CD4-positive, alpha-beta T cell treated with Interleukin-17A for 4 hours (primary cell): ENCODE results near the gene TMEM119.
A peak's percentile ranks its signal among the peaks of the same experiment; 100 is the strongest.

Experiments
- DNase-seq: peaks from one replicate; pipeline ENCODE4 v3.0.0-alpha.2; 2020; ENCODE audit warnings: mixed read lengths

The TMEM119 gene, protein sequence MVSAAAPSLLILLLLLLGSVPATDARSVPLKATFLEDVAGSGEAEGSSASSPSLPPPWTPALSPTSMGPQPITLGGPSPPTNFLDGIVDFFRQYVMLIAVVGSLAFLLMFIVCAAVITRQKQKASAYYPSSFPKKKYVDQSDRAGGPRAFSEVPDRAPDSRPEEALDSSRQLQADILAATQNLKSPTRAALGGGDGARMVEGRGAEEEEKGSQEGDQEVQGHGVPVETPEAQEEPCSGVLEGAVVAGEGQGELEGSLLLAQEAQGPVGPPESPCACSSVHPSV

GRCh38 chr12:108597559-108598471 is at the start of gene TMEM119:
TMEM119 (minus strand) TSS chr12:108598084; CDS start chr12:108592383, 5,701 bp downstream.
- no peak for DNase-seq

GRCh38 chr12:108646600-108647579 is 49.0 kb upstream of the TMEM119 start:
- no peak for DNase-seq

DNA sequence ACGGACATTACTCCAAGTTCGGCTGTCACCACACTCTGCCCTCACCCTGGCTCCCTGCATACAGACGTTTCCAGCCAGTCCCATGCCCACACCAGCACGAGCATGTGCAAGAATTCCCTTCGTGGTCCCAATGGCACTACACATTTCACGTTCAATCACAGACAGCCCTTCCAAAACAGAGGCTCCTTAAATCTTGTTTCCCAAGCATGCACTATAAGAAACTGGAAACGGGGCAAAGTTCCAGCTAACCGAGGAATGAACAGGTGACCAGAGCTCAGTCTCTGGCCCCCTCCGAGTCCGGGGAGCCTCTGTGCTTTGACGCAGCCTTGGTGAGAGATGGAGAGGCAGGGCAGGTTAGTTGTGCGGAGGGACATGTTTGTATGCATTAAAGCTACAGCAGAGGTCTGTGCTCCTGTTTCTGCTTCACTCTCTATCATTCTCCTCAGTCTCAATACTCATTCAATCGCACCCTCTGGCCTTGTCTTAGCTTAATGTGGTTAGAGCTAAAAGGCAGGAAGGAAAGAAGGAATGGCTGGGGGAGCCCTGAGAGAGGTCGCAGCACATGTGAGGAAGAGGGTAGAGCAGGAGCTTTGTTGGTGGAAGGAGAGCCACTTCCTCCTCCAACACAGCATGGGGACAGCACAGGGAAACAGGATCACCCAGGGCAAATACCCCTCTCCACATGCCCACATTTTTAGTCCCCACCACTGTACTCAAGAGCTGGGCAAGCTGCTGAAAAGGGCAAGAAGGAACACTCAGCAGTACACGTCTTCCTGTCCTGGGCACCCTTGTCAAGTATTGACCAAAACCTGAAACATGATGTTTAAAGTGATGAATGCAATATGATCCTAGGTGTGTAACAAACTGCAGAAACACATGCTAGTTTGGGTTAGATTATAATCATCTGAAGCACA is 48.1 kb upstream of the TMEM119 start:
- no peak for DNase-seq

DNA sequence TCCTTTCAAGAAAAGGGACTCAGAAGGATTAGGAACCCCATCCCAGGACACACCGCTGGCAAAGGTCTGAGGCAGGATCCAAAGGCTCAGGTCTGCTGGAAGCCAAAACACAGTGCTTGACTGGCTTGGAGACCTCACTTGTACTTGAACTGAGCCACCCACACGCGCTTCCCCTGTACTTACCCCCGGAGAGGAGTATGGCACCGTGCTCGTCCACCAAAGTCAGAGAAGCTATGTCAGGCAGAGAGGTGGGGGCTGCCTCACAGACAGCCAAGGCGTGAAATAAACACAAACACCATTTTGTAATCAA is 46.9 kb upstream of the TMEM119 start:
- DNase-seq, result no peak

DNA sequence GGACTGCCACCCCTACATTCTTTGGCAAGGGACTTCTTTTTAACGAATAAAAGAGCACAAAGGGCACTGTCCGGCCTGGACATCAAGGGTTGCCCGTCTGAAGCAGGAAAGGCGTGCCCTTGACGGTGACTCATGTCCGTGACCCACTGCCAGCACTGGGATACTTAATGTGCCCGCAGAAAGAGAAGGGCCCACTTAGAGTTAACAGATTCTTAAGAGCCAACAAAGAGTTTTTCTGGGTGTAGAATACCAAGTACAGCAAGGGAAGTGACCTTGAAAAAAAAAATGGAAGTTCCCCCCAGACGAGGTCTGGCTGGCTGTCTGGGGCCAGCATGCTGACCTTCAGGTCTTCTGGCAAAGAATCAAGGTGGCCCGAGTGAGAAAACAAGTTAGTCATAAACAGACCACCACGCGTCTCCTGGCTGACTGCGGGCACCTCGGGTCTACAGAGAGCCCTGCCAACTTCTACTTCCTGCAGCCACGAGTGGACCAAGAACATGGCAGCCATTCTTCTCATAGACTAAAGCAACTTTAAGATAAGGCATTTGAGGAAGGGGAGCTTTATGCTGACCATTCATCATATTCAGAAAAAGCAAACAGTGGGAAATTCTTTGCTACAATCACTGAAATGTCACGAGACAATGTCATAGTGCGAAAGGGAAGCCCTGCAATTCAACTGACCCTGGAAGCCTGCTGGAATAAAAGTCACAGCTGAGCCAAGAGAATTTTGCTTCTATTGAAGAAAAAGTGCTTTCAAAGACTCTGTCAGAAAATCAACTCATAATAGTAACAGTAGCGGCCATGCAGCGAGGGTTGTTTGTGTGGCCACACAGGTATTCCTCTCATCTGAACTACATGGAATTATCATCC is 46.3 kb upstream of the TMEM119 start:
- DNase-seq, result no peak

DNA sequence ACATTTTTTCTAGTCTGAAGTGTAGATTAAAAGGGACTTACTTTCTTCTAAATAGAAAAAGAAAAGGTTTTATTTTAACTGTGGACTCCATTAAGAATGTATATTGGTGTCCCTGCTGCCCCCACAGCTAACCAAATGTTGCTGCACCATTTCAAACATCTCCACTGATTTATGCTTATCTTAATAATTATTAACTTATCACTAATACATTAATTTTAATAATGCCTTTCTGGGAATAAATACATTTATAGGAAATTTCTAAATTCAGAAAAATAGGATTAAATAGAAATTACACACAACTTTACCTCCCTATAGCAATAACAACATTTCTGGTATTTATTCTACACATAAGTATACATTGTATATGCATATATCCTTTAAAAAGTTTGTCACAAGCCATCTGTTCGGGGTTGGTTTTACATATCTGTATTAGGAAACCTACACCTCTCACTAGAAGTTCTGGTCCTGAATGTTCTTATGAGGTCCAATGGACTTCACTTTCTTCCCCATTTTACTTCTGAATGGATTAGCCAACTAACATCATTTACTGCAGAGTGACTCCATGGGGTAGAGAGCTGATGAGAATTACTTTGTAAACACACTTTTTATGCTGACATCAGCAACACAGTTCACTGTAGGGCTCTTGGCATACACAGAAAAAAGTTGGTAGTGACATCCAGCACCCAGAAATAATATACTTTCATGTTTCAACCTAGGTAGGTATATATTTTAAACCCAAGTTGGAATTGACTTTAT is 45.2 kb upstream of the TMEM119 start:
- DNase-seq, result no peak

- DNase-seq, result no peak
Observed at GRCh38 chr12:108642269-108642870, 44.5 kb upstream of the TMEM119 start.

DNA sequence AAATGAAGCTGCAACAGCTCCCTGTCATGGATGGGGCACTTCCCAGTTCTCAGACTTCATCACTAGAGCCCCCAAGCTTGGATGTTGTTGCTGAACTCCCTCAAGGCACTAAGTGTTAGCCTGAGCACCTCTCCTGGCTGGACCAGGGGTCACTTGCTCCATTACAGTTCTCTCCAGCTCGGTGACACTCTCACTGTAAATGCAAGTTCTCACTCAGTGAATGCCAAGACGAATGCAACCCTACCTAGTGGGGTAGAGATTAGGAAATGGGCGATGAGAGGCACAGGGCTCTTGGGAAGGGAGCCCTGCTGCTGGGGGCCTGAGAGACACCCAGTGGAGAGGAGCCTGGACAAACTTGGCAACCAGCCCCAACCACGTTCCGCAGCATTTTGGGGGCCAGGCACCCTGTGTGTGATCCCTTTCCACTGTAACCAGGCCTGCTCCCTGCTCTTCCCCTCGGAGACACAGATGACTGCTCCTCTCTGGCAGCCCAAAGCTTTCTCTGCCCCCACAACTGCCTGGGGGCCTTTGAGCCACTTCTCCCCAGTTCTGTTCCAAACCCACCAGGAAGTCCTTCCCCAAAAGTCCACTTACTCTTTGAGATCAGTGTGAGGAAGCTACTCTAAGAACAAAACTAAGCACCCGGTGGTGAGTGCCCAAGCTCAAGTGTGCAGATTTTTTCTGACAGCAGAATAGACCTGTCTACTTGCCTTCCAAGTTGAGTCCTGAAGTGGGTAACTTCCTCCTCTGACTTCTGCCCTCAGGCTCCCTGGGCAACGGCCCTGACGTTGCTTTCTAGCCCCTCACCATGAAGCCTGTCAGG is 43.8 kb upstream of the TMEM119 start:
- no peak for DNase-seq

DNA sequence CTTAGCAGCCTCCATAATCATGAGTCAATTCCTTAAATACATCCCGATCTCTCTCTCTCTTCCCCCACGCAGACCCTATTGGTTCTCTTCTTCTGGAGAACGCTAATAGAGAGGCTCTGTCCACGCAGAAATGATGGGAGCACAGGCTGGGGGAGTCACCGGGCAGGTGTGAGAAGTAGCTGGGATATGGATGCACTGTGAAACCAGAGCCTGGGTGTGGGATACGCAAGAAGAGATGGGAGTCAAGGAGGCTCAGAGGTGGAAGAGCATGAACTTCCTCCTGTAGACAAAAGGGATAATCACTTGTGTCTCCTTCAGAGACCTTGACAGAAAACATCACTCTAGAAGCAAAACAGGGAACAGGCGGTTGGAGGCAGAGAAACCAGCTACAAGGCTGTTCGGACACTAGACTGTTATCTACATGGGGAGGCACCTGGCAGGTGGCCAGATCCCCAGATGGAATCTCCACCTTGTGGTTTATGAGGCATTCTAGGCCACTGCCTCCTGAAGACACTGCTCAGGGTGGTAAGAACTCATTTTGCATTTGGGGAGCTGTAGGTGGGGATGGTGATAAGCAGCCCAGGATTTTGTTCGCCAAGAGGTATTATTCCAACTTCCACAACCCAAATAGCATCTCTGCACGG is 43.0 kb upstream of the TMEM119 start:
- no peak for DNase-seq

DNA sequence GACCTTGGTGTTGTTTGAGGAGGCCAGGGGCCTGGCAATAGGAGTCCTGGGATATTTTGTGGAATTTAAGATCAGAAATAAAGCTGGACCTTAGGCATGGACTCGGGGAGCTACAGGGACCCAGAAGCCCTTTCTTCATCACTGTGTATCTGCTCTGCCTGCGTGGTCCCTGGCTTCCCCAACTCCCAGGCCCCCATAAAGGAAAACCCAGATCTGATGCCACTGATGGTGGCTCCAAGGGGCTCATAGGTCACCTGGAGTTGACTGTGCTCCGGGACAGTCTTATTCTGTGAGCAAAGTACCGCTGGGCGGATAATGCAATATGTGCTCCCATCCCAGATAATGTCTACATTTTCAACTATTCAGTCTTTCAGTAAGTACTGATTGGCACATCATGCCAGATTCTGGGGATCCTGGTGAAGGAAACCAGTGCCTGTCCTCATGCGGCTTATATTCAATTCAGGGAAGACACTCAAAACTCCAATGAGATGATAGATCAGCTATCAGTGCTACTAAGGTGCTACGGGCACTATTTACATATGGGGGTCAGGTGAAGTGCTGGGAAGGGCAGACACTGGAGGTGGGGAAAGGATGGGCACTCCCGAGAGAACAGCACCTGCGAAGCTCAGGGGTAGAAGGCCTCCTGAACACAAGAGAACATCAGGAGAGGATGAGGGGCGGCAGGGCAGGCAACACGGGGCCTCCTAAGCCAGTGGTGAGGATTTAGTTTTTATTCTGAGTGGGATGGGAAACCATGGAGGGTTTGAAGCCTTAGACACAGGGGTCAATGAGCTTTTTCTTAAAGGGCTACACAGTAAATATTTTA is 41.3 kb upstream of the TMEM119 start:
- DNase-seq, result no peak

DNA sequence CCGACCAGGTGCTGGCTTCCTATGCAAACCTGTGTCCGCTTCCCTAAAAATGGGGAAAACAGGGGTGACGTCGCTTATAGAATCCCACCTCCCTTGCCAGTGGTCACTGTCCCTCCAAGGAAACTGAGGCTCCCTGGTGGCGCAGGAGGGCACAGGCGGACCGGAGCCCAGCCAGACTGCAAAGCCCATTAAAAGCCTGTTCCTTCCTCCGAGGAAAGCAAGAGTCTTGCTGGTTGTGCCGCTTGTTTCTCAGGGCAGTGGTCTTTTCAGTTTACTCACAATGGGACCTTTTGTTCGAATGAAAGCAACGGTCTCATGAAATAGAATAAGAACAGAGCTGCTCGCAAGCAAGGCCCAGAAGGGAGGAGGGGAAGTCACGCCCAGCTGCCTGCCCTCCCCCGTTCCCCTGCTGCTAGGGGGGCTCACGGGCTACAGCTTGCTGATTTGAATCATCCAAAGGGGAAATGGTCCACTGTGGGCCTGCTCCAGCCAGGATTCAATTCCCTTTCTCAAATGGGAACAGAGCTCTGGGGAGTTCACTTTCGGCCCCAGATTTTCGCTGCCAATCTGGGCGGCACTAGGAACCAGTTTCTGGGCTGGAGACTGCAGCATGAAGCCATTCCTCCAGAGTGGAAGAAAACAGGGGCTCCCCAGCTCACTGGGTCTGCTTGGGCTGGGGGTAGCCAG is 40.4 kb upstream of the TMEM119 start:
- no peak for DNase-seq

- DNase-seq, result no peak
Observed at GRCh38 chr12:108637222-108637971, 39.5 kb upstream of the TMEM119 start.

DNA sequence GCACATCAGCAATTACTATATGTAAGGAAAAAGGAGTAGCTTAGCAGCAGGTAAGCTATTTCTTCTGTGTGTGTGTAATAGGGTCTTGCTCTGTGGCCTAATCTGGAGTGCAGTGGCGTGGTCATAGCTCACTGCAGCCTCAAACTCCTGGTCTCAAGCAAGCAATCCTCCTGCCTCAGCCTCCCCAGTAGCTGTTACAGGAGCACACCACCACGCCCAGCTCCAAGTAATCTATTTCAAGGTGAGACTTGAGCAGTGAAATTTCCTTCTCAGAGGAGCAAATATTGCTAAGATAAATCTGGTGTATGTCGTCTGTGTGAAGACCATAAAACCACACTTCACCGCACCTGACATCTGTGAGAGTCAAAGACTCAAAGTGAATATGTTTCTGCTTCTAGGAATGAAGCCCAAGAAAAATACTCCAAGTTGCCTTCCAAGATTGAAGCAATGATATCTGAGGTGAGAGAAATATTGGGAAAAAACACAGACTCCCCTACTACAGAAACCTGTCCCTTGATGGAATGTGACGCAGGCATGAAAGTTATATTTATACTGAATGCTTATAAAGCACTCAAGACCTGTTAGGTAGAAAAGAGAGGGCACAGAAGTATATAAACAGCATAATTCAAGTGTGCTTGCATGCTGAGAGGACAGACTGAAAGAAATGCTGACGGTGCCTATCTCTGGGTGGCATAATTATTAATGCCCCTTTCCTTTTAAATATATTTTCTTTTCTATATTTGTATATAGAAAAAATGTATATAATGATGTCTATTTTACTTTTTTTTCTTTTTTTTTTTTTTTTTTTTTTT is 38.3 kb upstream of the TMEM119 start:
- DNase-seq, result no peak

GRCh38 chr12:108635201-108635996 is 37.5 kb upstream of the TMEM119 start:
- DNase-seq, result peak; percentile 61
